ENCODE data around the gene KAT6B.
"Not testable (repeated sequence)": the region's sequence is repeated elsewhere in the genome, so short reads cannot be mapped to it uniquely, and the experiment has no call there.

The KAT6B gene

GRCh38 chr10:74826142-74827044, at the start of gene KAT6B:
Gene KAT6B (plus strand): TSS chr10:74826600. CDS start chr10:74842858, 16,258 bp downstream.
- peak; percentile 98 for DNase-seq (ENCODE audit: low read depth)

- DNase-seq (ENCODE audit: low read depth) = no peak
Measured at GRCh38 chr10:74778436-74779094, 47.8 kb upstream of the KAT6B start.

DNA sequence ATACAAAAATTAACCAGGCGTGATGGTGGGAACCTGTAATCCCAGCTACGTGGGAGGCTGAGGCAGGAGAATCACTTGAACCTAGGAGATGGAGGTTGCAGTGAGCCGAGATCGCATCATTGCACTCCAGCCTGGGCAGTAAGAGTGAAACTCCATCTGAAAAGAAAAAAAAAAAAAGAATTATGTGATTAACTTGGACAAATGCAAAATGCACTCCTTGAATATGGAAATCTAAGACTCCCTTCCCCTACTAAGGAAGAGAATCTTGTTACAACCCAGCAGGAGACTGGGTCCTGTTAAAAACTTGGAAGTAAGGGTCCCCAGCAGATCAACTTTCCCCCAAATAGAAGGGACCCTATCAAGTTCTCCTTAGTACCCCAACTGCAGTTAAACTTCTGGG, 44.5 kb upstream of the KAT6B start:
- DNase-seq (ENCODE audit: low read depth) = not testable (repeated sequence)

DNA sequence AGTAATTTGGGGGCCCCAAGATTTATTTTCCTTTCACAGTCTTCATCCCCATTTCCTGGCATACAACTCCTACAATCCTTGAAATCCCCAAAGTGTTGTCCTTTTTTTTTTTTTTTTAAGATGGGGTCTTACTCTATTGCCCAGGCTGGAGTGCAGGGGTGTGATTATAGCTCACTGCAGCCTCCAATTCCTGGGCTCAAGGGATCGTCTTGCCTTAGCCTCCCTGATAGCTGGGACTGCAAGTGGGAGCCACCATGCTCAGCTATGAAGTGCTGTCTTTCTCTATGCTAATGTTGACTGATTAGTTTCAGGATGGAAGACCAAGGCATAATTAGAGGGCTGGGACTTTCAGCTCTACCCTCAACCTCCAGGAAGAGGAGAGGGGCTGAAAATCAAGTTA, 41.9 kb upstream of the KAT6B start:
- no peak for DNase-seq (ENCODE audit: low read depth)

- DNase-seq (ENCODE audit: low read depth) = no peak
Measured at GRCh38 chr10:74786126-74786525, 40.3 kb upstream of the KAT6B start.

GRCh38 chr10:74787457-74787856, 38.9 kb upstream of the KAT6B start:
- no peak for DNase-seq (ENCODE audit: low read depth)

DNA sequence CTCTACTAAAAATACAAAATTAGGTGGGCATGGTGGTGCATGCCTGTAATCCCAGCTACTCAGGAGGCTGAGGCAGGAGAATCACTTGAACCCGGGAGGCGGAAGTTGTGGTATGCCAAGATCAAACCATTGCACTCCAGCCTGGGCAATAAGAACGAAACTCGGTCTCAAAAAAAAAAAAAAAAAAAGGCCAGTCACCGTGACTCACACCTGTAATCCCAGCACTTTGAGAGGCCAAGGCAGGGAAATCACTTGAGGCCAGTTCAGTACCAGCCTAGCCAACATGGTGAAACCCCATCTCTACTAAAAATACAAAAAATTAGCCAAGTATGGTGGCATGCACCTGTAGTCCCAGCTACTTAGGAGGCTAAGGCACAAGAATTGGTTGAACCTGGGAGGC, 34.4 kb upstream of the KAT6B start:
- not testable (repeated sequence) for DNase-seq (ENCODE audit: low read depth)

- no peak for DNase-seq (ENCODE audit: low read depth)
Measured at GRCh38 chr10:74792726-74793125, 33.7 kb upstream of the KAT6B start.

DNA sequence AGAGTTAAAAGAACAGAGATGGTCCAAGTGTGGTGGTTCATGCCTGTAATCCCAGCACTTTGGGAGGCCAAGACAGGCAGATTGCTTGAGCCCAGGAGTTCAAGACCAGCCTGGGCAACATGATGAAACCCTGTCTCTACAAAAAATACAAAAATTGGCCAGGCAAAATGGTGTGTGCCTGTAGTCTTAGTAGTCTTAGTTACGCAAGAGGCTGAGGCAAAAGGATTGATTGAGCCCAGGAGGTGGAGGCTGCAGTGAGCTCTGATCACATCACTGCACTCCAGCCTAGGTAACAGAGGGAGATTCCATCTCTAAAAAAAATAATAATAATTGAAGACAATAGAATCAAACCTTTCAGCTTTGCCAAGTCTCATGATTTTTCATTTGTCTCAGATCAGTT, 33.2 kb upstream of the KAT6B start:
- DNase-seq (ENCODE audit: low read depth) = not testable (repeated sequence)

GRCh38 chr10:74794531-74794930, 31.9 kb upstream of the KAT6B start:
- no peak for DNase-seq (ENCODE audit: low read depth)

DNA sequence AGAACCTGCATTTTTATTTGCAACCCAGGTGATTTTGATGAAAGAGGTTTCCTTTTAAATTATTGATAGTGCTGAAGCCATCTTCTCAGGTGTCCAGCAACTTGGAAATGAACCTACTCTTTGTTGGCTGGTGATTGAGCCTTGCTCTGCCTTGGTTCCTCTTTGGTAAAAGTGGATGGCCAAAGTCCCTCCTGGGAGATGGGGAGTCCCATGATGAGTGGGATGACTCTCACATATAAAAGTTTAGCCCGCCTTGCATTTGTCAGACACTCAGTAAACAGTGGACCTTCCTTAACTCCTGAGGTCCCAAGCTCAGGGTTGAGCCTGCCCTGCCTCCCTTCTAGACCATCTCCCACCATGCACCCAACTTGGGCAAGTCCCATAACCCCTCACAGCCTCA, 28.9 kb upstream of the KAT6B start:
- DNase-seq (ENCODE audit: low read depth) = no peak

GRCh38 chr10:74799721-74800221, 26.6 kb upstream of the KAT6B start:
- DNase-seq (ENCODE audit: low read depth) = peak; percentile 40

DNA sequence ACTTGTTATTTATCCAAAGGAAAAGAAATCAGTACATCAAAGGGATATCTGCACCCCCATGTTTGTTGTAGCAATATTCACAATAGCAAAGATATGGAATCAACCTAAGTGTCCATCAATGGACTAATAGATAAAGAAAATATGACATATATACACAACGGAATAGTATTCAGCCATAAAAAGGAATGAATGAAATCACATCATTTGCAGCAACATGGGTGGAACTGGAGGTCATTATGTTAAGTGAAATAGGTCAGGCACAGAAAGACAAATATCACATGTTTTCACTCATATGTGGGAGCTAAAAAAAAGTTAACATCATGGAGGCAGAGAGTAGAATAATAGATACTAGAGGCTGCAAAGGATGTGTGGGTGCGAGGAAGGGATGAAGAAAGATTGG, 25.0 kb upstream of the KAT6B start:
- DNase-seq (ENCODE audit: low read depth) = no peak

- DNase-seq (ENCODE audit: low read depth) = no peak
Measured at GRCh38 chr10:74808501-74808900, 17.9 kb upstream of the KAT6B start.

DNA sequence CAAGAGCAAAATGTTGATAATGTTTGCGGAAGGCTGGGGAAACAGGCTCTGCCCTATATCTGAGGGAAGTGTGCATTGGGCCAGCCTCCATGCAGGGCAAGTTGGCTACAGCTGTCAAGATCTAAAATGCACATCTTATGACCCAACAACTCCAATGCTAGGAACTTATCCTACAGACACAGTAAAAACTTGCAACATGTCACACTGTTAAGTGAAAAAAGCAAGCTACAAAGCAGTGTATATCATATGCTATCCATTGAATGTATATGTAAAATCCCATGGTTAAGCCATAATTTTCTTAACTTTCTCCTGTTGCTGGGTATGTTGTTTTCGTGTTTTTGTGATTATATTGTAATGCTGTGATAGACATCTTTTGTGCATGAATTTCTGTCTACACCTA, 16.3 kb upstream of the KAT6B start:
- DNase-seq (ENCODE audit: low read depth) = no peak

DNA sequence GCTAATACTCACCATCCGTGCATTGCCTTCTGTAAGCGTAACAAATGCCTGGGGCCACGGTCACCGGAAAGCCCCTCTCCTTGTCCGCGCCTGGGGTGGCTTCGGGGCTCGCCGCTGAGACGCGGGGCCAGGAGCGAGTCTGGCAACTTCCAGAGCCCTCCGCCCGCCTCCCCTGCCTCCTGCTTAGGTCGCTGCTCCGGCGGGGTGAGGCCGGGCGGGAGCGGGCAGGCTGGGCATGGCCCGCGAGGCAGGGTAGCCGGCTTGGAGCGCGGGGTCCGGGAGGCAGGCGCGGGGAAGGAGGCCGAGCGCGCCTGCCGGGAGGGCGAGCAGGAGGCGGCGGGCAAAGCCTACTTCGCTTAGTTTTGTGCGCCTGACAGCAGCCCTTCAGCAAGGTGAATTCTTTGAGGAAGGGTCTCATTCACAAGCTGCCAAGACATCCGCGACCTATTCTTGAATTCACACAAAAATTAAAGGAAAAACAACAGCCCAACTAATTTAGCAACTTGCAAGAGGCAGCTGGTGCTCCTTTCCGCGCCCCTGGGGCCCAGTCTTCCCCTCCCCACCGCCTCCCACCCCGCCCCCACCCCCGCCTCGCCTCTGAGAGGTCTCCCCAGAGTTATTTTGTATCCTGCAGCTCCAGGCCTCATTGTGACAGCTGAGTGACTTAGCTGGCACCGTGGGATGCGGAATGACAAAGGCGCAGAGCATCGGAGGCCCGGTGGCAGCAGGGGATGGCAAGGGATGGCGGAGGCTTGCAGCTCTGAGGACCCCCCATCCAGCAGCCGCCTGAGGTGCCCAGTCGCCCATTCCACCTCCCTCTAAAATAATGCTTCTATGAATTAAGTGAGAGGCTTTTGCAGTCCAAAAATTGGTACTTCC, 12.8 kb upstream of the KAT6B start:
- DNase-seq (ENCODE audit: low read depth) = no peak

GRCh38 chr10:74814797-74815196, 11.6 kb upstream of the KAT6B start:
- no peak for DNase-seq (ENCODE audit: low read depth)

DNA sequence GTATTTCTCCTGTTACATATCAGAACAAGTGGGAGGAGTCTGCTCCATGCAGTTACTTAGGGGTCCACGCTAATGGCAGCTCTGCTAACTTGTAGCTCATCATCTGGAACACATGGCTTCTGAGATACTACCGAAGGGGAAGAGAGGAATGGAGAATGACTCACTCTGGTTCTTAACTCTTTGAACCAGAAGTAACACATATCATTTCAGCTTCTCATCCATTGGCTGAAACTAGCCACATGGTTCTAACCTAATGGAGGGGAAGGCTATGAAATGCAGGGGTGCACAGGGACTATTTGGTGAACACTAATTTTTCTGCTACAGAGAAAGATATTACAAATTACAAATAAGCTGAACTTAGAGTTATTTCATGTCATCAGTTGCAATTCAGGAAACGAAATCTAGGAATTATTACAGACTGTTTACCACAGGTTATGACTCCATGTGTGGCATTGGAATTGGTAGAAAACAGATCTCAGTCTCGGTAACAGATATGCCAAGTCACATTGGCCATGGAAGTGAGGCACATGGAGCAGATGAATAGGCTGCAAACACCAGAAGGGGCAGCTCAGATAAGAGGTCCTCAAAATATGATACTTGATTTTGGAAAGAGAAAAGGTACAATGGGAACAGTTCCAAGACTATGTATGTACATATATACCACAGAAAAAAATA, 9.4 kb upstream of the KAT6B start:
- no peak for DNase-seq (ENCODE audit: low read depth)

GRCh38 chr10:74821501-74821900, 4.9 kb upstream of the KAT6B start:
- DNase-seq (ENCODE audit: low read depth) = no peak

DNA sequence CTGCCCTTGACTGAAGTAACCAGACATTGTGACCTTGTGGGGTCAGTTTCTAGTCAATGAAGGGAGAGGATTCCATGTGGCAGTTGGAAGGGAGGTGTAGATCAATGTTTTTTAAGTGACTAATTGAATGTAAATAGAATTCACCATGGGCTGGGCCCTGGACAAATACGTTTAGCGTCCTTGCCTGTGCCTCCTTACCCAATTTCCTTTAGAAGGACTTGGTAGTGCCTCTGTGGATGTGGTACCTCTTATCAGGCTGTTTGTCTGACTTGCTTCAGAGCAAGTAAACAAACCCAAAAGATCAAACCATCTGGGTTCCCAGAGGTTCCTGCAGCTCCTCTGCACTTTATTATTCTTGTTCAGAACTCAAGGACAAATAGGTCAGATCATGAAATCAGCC, 4.3 kb upstream of the KAT6B start:
- no peak for DNase-seq (ENCODE audit: low read depth)

- DNase-seq (ENCODE audit: low read depth) = no peak
Measured at GRCh38 chr10:74822521-74823089, 3.8 kb upstream of the KAT6B start.

Measured in HS-27A (cell line).